ENCODE measurements around the gene ASAH2.
A peak's percentile ranks its signal among the peaks of the same experiment; 100 is the strongest.

The ASAH2 gene

GRCh38 chr10:50232261-50232639, 19.1 kb downstream of the ASAH2 start:
- TF ChIP-seq, protein P1, sequence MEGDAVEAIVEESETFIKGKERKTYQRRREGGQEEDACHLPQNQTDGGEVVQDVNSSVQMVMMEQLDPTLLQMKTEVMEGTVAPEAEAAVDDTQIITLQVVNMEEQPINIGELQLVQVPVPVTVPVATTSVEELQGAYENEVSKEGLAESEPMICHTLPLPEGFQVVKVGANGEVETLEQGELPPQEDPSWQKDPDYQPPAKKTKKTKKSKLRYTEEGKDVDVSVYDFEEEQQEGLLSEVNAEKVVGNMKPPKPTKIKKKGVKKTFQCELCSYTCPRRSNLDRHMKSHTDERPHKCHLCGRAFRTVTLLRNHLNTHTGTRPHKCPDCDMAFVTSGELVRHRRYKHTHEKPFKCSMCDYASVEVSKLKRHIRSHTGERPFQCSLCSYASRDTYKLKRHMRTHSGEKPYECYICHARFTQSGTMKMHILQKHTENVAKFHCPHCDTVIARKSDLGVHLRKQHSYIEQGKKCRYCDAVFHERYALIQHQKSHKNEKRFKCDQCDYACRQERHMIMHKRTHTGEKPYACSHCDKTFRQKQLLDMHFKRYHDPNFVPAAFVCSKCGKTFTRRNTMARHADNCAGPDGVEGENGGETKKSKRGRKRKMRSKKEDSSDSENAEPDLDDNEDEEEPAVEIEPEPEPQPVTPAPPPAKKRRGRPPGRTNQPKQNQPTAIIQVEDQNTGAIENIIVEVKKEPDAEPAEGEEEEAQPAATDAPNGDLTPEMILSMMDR (IDR thresholded peaks at IDR 0.05; ENCODE audit: low read depth, low read length, missing control alignments) = no peak
- no peak for DNase-seq (ENCODE audit: low read depth)
- H3K4me3 ChIP-seq (ENCODE audit: low read depth, low read length) = no peak overlapping the region

- no peak overlapping the region for H3K4me3 ChIP-seq (ENCODE audit: low read depth, low read length)
- TF ChIP-seq, protein P1 (IDR thresholded peaks at IDR 0.05; ENCODE audit: low read depth, low read length, missing control alignments) = no peak
- DNase-seq (ENCODE audit: low read depth) = no peak
These were observed 19.6 kb downstream of the ASAH2 start for GRCh38 chr10:50231515-50232260.

DNA sequence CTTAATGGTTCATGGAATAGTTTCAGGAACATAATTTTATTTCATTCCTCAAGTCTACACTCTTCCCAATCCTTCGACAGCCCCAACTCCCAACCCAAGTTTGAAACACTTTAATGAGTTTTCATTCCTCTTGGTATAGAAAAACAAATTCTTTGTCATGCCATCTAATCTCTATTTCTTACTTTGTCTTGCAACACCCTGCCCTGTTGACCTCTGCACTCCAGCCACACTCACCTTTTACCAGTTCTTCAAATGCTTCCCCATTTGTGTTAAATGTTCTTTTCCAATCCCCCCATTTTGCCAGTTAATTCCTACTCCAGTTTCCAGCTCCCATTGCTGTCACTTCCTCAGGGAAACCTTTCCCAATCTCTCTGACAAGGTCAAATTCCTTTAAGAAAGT, 21.9 kb downstream of the ASAH2 start:
- no peak overlapping the region for H3K4me3 ChIP-seq (ENCODE audit: low read depth, low read length)
- TF ChIP-seq, protein P1 (IDR thresholded peaks at IDR 0.05; ENCODE audit: low read depth, low read length, missing control alignments) = no peak
- no peak for DNase-seq (ENCODE audit: low read depth)

DNA sequence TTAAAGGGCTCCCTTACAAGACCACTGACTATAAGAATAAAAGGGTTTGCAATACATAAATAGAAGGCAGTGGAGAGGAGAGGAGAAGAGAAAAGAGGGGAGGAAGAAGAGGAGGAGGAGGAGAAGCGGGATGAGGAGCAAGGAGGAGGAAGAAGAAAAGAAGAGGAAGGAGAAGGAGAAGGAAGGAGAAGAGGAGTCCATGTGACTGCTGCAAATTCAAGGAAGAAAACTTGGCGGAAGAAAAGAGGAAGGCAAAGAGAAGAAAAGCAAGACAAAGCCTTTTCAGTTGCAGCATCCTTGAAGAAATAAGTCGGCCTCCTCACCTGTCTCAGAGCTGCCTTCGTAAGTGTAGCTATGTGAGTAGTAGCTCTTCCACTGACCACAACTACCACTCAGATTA, 22.6 kb downstream of the ASAH2 start:
- TF ChIP-seq, protein P1 (IDR thresholded peaks at IDR 0.05; ENCODE audit: low read depth, low read length, missing control alignments) = no peak
- DNase-seq (ENCODE audit: low read depth) = no peak
- no peak overlapping the region for H3K4me3 ChIP-seq (ENCODE audit: low read depth, low read length)

DNA sequence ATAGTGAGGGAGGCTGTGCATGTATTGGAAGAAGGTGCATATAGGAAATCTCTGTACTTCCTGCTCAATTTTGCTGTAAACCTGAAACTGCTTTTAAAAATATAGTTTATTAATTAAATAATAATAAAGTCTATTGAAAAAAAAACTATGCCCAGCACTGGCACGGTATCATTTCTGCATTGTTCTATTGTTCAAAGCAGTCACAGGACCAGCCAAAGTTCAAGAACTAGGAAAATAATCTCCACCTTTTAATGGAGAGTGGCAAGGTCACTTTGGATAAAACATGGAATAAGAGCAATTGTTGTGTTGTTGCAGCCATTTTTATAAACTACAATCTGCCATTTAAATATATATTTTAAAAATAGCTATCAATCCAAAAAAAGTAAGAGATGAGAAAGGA, 24.7 kb downstream of the ASAH2 start:
- H3K4me3 ChIP-seq (ENCODE audit: low read depth, low read length) = no peak overlapping the region
- TF ChIP-seq, protein P1 (IDR thresholded peaks at IDR 0.05; ENCODE audit: low read depth, low read length, missing control alignments) = no peak
- DNase-seq (ENCODE audit: low read depth) = no peak

DNA sequence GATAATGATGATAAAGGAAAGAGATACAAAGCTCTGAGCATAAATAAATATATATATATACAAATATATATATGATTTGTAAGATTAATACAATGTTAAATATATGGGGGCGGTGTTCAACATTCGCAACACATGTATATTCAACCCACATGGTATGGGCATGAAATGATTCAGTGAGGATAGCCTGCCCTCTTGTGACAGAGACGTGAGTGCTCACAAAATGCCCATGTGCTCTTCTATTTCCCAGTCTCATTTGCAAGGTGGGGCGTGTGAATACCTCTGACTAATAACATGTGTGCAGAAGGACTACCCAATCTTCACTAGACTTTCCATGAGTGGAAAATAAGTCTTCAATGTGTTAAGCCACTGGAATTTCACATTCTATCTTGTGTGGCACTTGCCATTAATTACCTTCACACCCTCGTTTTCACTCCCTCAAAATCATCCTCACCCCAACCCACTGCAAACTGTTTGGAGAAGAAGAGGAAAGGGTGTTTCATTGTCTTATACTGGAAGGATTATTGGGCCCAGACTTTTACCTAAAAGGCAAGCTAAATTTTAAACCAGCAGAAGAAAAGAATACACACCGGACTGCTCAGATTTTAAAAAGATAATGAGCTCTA, 26.9 kb downstream of the ASAH2 start:
- TF ChIP-seq, protein P1 (IDR thresholded peaks at IDR 0.05; ENCODE audit: low read depth, low read length, missing control alignments) = peak; percentile 69
- no peak overlapping the region for H3K4me3 ChIP-seq (ENCODE audit: low read depth, low read length)
- peak; percentile 53 for DNase-seq (ENCODE audit: low read depth)

GRCh38 chr10:50222199-50222598, 29.1 kb downstream of the ASAH2 start:
- H3K4me3 ChIP-seq (ENCODE audit: low read depth, low read length) = no peak overlapping the region
- TF ChIP-seq, protein P1 (IDR thresholded peaks at IDR 0.05; ENCODE audit: low read depth, low read length, missing control alignments) = no peak
- no peak for DNase-seq (ENCODE audit: low read depth)

All from GM12864 (cell line).